ENCODE measurements around the gene RASL10B.

RASL10B gene

DNA sequence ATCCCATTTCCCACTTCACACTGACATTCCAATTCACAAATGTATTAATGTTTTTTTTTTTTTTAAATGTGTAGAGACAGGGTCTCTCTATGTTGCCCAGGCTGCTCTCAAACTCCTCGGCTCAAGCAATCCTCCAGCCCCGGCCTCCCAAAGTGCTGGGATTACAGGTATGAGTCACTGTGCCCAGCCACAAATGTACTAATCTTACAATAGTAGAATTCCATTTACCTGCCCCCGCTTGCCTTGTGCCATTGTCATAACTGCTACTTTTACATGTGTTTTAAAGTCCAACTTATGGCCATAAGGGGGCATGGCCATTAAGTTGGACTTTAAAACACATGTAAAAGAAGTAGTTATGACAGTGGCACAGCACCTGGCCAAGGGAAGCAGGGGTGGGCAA lies 59.4 kb downstream of the RASL10B start (continued):
- TF ChIP-seq, protein P1, sequence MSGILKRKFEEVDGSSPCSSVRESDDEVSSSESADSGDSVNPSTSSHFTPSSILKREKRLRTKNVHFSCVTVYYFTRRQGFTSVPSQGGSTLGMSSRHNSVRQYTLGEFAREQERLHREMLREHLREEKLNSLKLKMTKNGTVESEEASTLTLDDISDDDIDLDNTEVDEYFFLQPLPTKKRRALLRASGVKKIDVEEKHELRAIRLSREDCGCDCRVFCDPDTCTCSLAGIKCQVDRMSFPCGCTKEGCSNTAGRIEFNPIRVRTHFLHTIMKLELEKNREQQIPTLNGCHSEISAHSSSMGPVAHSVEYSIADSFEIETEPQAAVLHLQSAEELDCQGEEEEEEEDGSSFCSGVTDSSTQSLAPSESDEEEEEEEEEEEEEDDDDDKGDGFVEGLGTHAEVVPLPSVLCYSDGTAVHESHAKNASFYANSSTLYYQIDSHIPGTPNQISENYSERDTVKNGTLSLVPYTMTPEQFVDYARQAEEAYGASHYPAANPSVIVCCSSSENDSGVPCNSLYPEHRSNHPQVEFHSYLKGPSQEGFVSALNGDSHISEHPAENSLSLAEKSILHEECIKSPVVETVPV (CRISPR knock-in tag; IDR thresholded peaks at IDR 0.05): no peak

DNA sequence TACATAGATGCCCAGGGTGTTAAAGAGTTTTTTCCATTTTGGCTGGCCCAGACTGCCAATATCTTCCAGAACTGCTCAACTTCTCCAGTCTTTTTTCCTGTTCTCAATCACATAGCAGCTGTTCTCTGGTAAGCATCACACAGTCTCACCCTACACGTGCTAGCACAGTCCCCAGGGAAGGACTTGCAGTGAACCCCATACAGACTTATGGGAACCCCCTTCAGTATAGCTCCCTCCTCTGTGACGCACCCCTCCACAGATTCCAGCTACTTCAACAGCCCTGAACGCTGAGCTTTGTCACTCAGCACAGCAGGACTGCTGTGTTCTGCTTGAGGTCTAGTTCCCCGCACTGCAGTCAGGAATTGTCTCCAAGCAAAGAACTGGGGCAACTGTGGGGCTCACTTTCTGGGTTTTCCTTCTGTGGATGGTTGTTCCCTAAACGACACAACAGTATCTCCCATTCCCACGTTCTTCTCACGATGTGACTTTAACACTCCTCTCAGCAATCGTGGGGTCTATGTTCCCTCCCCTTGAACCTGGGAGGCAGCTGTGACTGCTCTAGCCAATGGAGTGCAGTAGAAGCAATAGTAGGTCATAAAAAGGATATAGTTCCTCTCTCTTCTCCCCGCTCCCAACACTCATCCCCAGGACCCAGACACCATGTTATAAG lies 60.4 kb downstream of the RASL10B start:
- no peak for ATAC-seq
- TF ChIP-seq ZC3H10 (CRISPR knock-in tag; IDR thresholded peaks at IDR 0.05) (no peak), ZNF8 (CRISPR knock-in tag; IDR thresholded peaks at IDR 0.05) (no peak), ISL1 (CRISPR knock-in tag; IDR thresholded peaks at IDR 0.05) (no peak), CSDC2 (CRISPR knock-in tag; IDR thresholded peaks at IDR 0.05) (no peak), ZFP3 (CRISPR knock-in tag; IDR thresholded peaks at IDR 0.05) (no peak), ARNTL (CRISPR knock-in tag; IDR thresholded peaks at IDR 0.05; ENCODE audit: borderline replicate concordance, low read depth) (no peak), SNAI2 (CRISPR knock-in tag; IDR thresholded peaks at IDR 0.05) (no peak), ZNF565 (CRISPR knock-in tag; conservative IDR thresholded peaks at IDR 0.05; ENCODE audit: low read depth) (no peak), PATZ1 (CRISPR knock-in tag; IDR thresholded peaks at IDR 0.05; ENCODE audit: borderline replicate concordance) (no peak), BACH2 (CRISPR knock-in tag; IDR thresholded peaks at IDR 0.05; ENCODE audit: borderline replicate concordance) (no peak), TCF4 (CRISPR knock-in tag; IDR thresholded peaks at IDR 0.05; ENCODE audit: borderline replicate concordance) (no peak), GLIS3 (CRISPR knock-in tag; IDR thresholded peaks at IDR 0.05) (no peak), PPARA (CRISPR knock-in tag; IDR thresholded peaks at IDR 0.05; ENCODE audit: borderline replicate concordance) (no peak)
- TF ChIP-seq, protein P1 (CRISPR knock-in tag; IDR thresholded peaks at IDR 0.05): no peak
- TF ChIP-seq, protein P2, sequence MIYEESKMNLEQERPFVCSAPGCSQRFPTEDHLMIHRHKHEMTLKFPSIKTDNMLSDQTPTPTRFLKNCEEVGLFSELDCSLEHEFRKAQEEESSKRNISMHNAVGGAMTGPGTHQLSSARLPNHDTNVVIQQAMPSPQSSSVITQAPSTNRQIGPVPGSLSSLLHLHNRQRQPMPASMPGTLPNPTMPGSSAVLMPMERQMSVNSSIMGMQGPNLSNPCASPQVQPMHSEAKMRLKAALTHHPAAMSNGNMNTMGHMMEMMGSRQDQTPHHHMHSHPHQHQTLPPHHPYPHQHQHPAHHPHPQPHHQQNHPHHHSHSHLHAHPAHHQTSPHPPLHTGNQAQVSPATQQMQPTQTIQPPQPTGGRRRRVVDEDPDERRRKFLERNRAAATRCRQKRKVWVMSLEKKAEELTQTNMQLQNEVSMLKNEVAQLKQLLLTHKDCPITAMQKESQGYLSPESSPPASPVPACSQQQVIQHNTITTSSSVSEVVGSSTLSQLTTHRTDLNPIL (CRISPR knock-in tag; IDR thresholded peaks at IDR 0.05; ENCODE audit: low read depth): no peak
